Peyer's patch (tissue), 4 donors: ENCODE results near the gene SLC66A2.

Source experiments
- POLR2A ChIP-seq, 2 donors: fragments of 450-650 bp; IDR thresholded peaks; one replicate each; pipeline ENCODE4 v1.5.1; 2017; ENCODE audit warnings: antibody characterized with exemption in 2 of 2, mild to moderate bottlenecking in 2 of 2, moderate library complexity in 2 of 2
- TF ChIP-seq, protein P1 (sequence below), 6 experiments: fragments of 450-650 bp in 4 of 6; fragments of 200-600 bp in 2 of 6; sonication (generic) in 1 of 6; IDR thresholded peaks; one replicate each; pipeline ENCODE4 v1.5.1; 2017 to 2019; ENCODE audit warnings: antibody characterized with exemption in 6 of 6, mild to moderate bottlenecking in 3 of 6, moderate library complexity in 1 of 6

DNA sequence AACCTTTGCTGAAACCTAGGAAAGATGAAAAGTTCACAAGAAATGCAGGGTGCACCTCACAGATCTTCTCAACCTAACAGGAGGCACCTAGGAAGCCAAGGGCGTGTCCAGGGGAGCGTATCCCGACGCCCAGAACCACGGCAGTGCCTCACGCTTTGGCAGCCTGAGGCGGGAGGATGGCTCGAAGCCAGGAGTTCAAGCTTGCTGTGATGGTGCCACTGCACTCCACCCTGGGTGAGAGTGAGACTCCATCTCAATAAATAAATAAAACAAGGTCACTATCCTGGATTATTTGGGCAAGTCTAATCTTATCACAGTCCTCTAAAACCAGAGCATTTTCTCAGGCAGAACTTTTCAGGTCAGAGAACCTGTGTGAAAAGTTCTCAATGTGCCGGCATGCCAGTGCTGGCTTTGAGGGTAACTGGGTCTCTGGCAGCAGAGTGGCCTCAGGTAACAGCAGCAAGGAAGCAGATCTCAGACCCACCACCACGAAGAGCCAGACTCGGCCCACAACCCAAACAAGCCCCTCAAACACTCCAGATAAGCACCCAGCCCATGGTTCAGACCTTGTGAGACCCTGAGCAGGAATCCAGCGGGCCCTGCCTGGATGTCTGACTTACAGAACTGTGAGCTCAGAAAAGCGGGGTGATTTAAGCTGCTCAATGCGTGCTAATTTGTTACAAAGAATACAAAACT, 24.7 kb upstream of the SLC66A2 start:
- TF ChIP-seq, protein P1, sequence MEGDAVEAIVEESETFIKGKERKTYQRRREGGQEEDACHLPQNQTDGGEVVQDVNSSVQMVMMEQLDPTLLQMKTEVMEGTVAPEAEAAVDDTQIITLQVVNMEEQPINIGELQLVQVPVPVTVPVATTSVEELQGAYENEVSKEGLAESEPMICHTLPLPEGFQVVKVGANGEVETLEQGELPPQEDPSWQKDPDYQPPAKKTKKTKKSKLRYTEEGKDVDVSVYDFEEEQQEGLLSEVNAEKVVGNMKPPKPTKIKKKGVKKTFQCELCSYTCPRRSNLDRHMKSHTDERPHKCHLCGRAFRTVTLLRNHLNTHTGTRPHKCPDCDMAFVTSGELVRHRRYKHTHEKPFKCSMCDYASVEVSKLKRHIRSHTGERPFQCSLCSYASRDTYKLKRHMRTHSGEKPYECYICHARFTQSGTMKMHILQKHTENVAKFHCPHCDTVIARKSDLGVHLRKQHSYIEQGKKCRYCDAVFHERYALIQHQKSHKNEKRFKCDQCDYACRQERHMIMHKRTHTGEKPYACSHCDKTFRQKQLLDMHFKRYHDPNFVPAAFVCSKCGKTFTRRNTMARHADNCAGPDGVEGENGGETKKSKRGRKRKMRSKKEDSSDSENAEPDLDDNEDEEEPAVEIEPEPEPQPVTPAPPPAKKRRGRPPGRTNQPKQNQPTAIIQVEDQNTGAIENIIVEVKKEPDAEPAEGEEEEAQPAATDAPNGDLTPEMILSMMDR (IDR thresholded peaks at IDR 0.05), result no peak
- TF ChIP-seq POLR2A (IDR thresholded peaks at IDR 0.05), result no peak
